ENCODE data around the gene RBM19.
A peak's percentile ranks its signal among the peaks of the same experiment; 100 is the strongest.

Gene RBM19

GRCh38 chr12:113798552-113798951, 167.6 kb downstream of the RBM19 start:
- DNase-seq = no peak

GRCh38 chr12:113797535-113797868, 168.6 kb downstream of the RBM19 start:
- no peak for DNase-seq

- DNase-seq = no peak
Measured at GRCh38 chr12:113796852-113797534, 169.1 kb downstream of the RBM19 start.

GRCh38 chr12:113796066-113796827, 169.9 kb downstream of the RBM19 start:
- no peak for DNase-seq

GRCh38 chr12:113795445-113795844, 170.7 kb downstream of the RBM19 start:
- no peak for DNase-seq

GRCh38 chr12:113794774-113795173, 171.4 kb downstream of the RBM19 start:
- no peak for DNase-seq

GRCh38 chr12:113793250-113793649, 172.9 kb downstream of the RBM19 start:
- no peak for DNase-seq

GRCh38 chr12:113792450-113792849, 173.7 kb downstream of the RBM19 start:
- no peak for DNase-seq

- DNase-seq = no peak
Measured at GRCh38 chr12:113788020-113788856, 177.9 kb downstream of the RBM19 start.

GRCh38 chr12:113786107-113786506, 180.0 kb downstream of the RBM19 start:
- no peak for DNase-seq

GRCh38 chr12:113783811-113784210, 182.3 kb downstream of the RBM19 start:
- DNase-seq = no peak

- DNase-seq = no peak
Measured at GRCh38 chr12:113782873-113783272, 183.3 kb downstream of the RBM19 start.

- DNase-seq = peak; percentile 56
Measured at GRCh38 chr12:113781415-113782198, 184.5 kb downstream of the RBM19 start.

- no peak for DNase-seq
Measured at GRCh38 chr12:113779774-113780173, 186.4 kb downstream of the RBM19 start.

- DNase-seq = no peak
Measured at GRCh38 chr12:113778432-113779132, 187.5 kb downstream of the RBM19 start.

- DNase-seq = peak; percentile 45
Measured at GRCh38 chr12:113777751-113778150, 188.4 kb downstream of the RBM19 start.

- DNase-seq = no peak
Measured at GRCh38 chr12:113776536-113776935, 189.6 kb downstream of the RBM19 start.

- DNase-seq = no peak
Measured at GRCh38 chr12:113774526-113774925, 191.6 kb downstream of the RBM19 start.

- no peak for DNase-seq
Measured at GRCh38 chr12:113772505-113773030, 193.6 kb downstream of the RBM19 start.

- DNase-seq = no peak
Measured at GRCh38 chr12:113770389-113770865, 195.7 kb downstream of the RBM19 start.

GRCh38 chr12:113769305-113769704, 196.8 kb downstream of the RBM19 start:
- no peak for DNase-seq

- DNase-seq = no peak
Measured at GRCh38 chr12:113768850-113769249, 197.3 kb downstream of the RBM19 start.

Measured in DMS53 (cell line).